Measurements from ENCODE around the gene TBX1.
A peak's percentile ranks its signal among the peaks of the same experiment; 100 is the strongest.

TBX1 gene

DNA sequence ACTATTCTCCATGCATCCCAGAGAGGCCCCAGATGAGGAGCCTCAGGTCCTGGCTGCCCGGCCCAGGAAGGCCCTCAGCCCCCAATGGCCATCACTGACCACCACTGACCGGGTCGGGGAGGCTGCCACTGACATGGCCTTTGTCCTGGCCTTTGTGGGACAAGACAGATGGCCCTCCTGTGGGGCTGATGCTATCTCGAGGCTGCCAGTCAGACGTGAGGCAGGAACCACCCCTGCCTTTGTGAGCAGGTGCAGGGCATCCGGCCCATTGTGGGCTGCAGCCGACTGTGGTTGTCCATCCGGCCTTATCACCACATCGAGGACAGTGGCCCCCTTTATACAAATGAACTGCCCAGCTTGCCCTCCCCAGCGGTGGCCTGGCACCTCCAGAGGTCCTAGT lies 31.7 kb upstream of the TBX1 start:
- no peak for TF ChIP-seq CTCF (IDR thresholded peaks at IDR 0.05)

GRCh38 chr22:19729507-19729906 lies 31.1 kb upstream of the TBX1 start:
- Histone ChIP-seq H3K9me3 (no peaks in the 10 kb centered on the region), H3K4me1 (ENCODE audit: control insufficient read depth in 1 of 2, insufficient read depth in 1 of 2, low read depth in 1 of 2, low read length in 1 of 2) (peaks cover 6 to 11% of the 10 kb centered on the region in 2 experiments), H3K36me3 (peaks cover 7% of the 10 kb centered on the region), H3K4me3 (ENCODE audit: low read depth in 1 of 2, low read length in 1 of 2) (no peak overlapping the region), H3K27ac (no peak overlapping the region), H3K27me3 (peaks cover 68% of the 10 kb centered on the region)
- no peak for TF ChIP-seq CTCF (IDR thresholded peaks at IDR 0.05)

More for the DNA sequence above, 31.7 kb upstream of the TBX1 start:
- H3K9me3 ChIP-seq: no peaks in the 10 kb centered on the region
- peaks cover 68% of the 10 kb centered on the region for H3K27me3 ChIP-seq
- H3K4me1 ChIP-seq (ENCODE audit: control insufficient read depth in 1 of 2, insufficient read depth in 1 of 2, low read depth in 1 of 2, low read length in 1 of 2): peaks cover 7 to 18% of the 10 kb centered on the region in 2 experiments
- peaks cover 12% of the 10 kb centered on the region for H3K36me3 ChIP-seq
- no peak overlapping the region for H3K4me3 ChIP-seq (ENCODE audit: low read depth in 1 of 2, low read length in 1 of 2)
- H3K27ac ChIP-seq: no peak overlapping the region

DNA sequence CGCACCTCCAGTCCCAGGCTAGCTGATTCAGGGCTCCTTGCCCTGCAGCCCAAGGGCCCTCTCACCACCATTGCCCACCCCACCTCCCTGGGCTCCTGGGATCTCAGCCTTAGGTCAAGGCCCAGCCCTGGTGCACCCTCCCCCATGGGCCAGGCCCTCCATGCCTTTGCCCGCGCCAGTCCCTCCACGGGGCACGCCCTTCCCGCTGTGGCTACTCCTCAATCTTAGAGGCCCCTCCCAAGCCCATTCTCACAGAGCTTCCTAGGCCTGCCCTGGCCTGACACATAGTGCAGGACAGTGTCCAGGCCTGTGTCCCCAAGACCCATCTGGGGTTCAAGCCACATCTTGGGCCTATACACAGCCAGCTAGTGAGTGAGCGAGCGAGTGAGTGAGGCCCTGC lies 30.4 kb upstream of the TBX1 start:
- H3K36me3 ChIP-seq: peaks cover under 1% of the 10 kb centered on the region
- H3K27ac ChIP-seq: no peak overlapping the region
- no peak for TF ChIP-seq CTCF (IDR thresholded peaks at IDR 0.05)
- H3K27me3 ChIP-seq: peaks cover 62% of the 10 kb centered on the region
- H3K4me3 ChIP-seq (ENCODE audit: low read depth in 1 of 2, low read length in 1 of 2): no peak overlapping the region
- no peaks in the 10 kb centered on the region for H3K9me3 ChIP-seq
- peaks cover 6 to 9% of the 10 kb centered on the region in 2 experiments for H3K4me1 ChIP-seq (ENCODE audit: control insufficient read depth in 1 of 2, insufficient read depth in 1 of 2, low read depth in 1 of 2, low read length in 1 of 2)

DNA sequence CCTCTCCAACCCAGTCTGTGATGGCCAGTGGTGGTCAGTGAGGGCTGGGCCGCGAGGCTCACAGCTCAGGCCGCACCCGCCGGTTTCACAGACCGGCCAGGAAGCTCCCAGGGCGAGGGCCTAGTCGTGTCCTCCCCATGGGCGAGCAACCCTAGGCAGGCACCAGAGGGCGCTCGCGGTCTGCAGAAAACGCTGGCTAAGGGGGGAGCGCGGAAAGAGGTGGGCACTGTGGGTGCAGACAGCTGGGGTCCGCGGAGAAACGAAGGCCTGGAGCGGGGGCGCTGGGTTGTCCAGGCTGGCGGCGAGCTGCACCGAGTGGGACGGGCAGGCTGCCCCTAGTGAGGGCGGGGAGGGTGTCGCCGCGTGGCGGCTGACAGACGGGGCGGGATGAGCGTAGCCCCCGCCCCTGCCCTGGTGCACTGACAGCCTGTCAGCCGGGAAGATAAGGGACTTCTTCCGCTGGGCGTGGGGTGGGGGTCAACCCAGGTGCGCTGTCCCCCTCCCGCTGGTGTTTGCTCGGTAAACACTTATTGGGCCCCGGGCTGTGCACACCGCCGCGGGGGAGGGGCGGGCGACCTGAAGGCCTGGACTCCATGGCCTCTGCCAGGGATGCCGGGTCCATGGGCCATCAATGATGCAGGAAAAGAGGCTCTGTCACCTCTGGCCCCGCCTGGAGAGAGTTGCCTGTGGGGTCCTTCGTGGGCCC lies 29.8 kb upstream of the TBX1 start:
- H3K27me3 ChIP-seq: peaks cover 58% of the 10 kb centered on the region
- no peaks in the 10 kb centered on the region for H3K36me3 ChIP-seq
- peaks cover 6 to 9% of the 10 kb centered on the region in 2 experiments for H3K4me1 ChIP-seq (ENCODE audit: control insufficient read depth in 1 of 2, insufficient read depth in 1 of 2, low read depth in 1 of 2, low read length in 1 of 2)
- H3K4me3 ChIP-seq (ENCODE audit: low read depth in 1 of 2, low read length in 1 of 2): peak overlapping the region; percentile 28 to 55
- H3K27ac ChIP-seq: no peak overlapping the region
- TF ChIP-seq CTCF (IDR thresholded peaks at IDR 0.05): peak; percentile 92
- H3K9me3 ChIP-seq: no peaks in the 10 kb centered on the region

DNA sequence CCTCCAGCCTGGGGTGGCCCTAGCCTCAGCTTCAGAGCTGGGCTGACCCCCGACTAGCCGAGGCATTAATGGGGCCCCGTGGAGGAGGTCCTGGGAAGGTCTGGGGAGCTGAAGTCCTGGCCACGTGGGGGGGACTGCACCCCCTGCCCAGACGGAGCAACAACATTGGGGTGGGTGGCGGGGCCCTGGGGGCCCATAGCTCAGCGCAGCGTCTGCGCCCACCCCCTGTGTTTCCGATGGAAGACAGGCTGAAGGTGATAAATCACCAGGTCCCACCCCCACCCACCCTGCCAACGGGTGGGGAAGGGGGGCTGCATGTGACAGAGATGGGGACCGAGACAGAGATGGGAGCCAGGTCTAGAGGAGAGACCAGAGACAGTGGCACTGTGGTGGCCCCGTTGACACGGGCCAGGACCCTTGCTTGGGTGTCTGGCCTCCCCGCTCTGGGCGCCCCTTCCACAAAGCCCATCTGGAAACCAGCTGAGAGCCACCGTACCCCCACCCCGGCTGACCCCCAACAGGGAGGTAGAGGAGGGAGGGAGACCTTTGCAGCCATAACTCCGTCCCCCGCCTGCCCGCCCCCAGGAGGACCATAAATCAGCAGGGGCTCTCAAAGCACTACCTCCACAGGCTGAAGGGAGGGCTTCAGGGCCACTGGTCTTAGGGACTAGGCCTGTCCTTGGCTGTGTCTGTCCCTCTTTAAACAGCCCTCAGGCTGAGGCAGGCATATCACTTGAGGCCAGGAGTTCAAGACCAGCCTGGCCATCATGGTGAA lies 29.0 kb upstream of the TBX1 start:
- H3K4me1 ChIP-seq (ENCODE audit: control insufficient read depth in 1 of 2, insufficient read depth in 1 of 2, low read depth in 1 of 2, low read length in 1 of 2): peaks cover 6 to 9% of the 10 kb centered on the region in 2 experiments
- H3K27ac ChIP-seq: no peak overlapping the region
- no peaks in the 10 kb centered on the region for H3K9me3 ChIP-seq
- no peak for TF ChIP-seq CTCF (IDR thresholded peaks at IDR 0.05)
- H3K4me3 ChIP-seq (ENCODE audit: low read depth in 1 of 2, low read length in 1 of 2): no peak overlapping the region
- H3K27me3 ChIP-seq: peaks cover 58% of the 10 kb centered on the region
- no peaks in the 10 kb centered on the region for H3K36me3 ChIP-seq
